HG02642 (cell line): ENCODE data around the gene MT1E.
"Not testable (repeated sequence)": the region's sequence is repeated elsewhere in the genome, so short reads cannot be mapped to it uniquely, and the experiment has no call there.

Experiments
- ATAC-seq: cut with Tn5 transposase; IDR thresholded peaks from one replicate; pipeline ENCODE4 v1.9.1; 2021; ENCODE audit warnings: mild to moderate bottlenecking; ENCODE audit not compliant: unreplicated experiment, poor library complexity

The MT1E gene

DNA sequence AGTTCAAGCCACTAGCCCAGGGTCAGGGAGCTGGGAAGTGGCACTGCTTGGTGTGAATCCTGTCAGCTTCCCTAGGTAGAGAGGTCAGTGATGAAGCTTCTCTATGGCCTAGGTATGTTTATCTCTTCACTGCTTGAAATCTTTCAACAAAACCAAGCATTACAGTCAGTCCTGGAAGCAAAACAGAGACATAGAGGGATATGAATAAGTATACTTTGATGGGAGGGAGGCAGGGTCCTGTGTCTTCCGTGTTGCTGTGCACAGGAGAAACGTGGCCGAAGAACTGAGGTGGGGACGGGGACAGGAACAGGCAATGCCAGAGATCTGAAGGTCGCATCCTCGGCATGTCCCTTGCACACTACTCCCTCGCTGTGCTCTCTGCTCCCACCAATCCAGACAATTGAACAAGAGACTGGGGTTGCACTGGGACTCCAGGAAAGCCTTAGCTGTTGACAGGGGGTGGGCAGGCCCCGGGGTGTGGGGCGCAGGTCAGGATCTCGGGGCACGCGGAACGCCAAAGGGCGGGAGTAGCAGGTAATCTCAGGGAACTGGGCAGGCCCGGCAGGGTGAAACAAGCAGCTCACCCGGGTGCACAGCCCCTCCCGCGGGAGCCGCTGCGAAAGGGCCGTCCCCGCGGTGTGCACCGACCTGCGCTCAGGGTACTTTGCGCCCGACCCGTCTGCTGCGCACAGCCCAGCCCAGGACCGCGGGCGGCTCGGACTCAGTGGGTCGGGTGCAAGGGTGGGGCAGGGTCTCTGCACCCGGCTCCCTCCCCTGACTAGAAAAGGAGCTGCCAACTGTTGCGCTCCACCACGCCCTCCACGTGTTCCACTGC is 43.6 kb downstream of the MT1E start, which contains the start of gene MT1H:
Gene MT1H (plus strand): TSS at position 810 of the 835 bp plus-strand sequence. CDS start 71 bp downstream, outside the sequence.
- ATAC-seq = no peak

DNA sequence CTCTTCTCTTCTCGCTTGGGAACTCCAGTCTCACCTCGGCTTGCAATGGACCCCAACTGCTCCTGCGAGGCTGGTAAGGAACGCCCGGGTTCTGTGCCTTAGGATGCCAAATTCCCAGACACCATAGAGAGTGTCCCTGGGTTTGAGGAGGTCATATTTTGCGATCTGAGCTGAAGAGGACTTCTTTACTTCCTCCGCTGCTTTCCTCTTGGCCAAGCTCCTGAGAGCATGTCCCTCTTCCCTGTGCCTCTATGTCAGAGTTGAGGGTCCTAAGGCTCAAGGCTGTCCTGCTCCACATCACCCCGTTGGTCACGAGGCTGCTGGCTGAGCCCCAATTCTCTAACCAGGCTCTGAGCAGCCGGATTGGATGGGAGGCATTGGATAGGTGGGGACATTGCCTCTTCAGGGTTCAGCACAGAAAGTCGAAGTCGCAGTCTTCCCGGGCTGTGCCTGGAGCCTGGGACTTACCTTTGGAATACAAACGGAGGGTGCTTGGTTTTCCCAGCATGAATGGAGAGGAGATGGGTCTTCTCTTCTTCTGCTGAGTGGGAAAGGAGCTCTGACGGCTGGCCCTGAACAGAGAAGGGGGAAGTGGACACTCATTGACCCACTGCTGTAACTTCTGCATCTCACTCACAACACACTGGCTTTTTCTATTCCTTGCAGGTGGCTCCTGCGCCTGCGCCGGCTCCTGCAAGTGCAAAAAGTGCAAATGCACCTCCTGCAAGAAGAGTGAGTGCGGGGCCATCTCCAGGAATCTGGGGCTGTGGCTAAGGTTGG is 44.4 kb downstream of the MT1E start:
- no peak for ATAC-seq

DNA sequence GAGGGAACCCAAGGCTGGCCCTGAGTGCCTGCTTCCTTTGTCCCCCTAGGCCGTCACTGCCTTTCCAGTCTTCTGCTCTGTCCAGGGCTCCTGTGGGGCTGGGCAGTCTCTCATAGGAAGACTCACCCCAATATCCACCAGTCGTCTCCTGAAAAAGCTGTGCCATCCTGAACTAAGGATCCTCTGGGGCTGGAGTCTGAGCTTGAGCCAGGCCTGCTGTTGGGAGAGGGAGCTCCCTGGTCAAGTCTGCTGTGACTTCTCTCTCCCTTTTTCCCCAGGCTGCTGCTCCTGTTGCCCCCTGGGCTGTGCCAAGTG is 45.0 kb downstream of the MT1E start:
- no peak for ATAC-seq

DNA sequence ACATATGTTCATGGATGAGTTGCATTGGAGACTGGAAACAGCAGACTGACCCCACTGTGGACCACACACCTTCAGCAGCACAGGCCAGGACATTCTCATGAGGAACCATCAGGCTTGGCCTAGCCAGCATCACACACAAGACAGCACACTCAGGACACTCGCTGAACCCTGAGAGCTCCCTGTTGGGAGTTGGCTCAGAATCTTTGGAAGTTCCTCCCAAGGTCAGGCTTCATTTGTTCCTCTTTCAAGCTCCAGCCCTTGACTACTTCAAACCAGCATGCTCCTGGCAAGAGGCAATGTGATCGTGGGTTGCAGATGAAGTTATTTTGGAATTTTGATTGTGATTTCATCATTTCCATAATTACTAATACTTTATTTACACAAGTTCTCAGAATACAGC is 46.1 kb downstream of the MT1E start:
- ATAC-seq = not testable (repeated sequence)

DNA sequence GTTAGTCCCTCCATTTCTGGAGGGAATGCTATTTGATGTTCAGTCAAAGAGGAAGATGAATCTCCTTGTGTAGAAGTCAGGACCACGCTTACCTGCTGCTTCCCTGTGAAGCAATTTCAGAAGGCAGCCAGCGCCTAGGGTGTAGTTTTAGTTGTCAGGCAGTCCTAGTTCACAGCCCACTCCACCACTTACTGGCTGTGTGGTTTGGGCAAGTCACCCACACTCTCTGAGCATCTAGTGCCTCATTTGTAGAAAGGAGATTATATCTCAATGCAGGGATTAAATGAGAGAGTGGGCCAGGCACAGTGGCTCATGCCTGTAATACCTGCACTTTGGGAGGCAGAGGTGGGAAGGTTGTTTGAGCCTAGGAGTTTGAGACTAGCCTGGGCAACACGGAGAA is 46.6 kb downstream of the MT1E start:
- not testable (repeated sequence) for ATAC-seq

DNA sequence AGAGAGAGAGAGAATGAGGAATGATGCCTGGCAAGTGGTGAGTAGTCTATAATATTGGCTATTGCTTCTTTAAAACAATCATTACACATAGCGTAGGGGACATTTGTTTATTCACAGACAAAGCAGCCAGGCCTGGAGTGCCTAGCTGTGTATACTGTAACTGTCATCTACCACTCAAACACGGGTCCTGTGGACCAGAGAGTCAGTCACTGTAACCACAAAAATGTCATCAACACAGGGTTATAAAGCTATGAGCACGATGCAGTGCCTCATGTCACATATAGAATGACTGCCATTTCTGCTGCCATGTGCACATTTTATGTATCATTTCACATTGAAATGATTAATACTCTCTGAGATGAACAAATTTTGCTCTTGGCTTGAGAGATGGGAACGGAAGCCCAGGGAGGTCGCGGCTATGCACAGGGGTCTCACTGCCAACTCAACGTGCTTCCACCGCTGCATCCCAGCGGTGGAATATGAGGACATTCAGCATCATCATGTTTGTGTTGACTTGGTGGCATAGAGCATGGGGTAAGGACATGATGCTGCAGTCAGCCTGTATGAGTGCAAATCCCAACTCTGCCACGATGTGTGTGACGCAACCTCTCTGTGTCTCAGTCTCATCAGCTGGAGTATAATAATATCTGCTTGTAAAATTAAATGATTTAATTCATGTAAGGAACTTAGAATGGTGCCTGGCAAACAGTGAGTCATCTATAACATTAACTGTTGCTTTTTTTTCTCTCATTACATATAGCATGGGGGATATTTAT is 47.4 kb downstream of the MT1E start:
- no peak for ATAC-seq

DNA sequence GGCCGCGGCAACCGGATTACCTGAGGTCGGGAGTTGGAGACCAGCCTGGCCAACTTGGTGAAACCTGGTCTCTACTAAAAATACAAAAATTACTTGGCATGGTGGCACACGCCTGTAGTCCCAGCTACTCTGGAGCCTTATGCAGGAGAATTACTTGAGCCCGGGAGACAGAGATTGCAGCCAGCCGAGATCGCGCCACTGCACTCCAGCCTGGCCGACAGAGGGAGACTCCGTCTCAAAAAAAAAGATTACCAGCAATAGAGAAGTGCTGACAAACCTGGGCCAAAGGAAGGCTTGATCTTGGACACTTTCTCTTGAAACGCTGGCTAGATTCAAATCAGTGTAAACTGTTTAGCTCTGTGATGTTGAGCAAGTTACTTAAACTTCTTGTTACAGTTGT is 48.3 kb downstream of the MT1E start:
- no peak for ATAC-seq

DNA sequence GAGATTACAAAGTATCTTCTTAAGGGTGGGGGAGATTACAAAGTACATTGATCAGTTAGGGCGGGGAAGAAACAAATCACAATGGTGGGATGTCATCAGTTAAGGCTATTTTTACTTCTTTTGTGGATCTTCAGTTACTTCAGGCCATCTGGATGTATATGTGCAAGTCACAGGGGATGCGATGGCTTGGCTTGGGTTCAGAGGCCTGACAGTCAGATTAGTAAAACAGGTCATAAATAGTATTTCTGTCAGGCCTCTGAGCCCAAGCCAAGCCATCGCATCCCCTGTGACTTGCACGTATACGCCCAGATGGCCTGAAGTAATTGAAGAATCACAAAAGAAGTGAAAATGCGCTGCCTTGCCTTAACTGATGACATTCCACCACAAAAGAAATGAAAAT is 49.0 kb downstream of the MT1E start:
- not testable (repeated sequence) for ATAC-seq

DNA sequence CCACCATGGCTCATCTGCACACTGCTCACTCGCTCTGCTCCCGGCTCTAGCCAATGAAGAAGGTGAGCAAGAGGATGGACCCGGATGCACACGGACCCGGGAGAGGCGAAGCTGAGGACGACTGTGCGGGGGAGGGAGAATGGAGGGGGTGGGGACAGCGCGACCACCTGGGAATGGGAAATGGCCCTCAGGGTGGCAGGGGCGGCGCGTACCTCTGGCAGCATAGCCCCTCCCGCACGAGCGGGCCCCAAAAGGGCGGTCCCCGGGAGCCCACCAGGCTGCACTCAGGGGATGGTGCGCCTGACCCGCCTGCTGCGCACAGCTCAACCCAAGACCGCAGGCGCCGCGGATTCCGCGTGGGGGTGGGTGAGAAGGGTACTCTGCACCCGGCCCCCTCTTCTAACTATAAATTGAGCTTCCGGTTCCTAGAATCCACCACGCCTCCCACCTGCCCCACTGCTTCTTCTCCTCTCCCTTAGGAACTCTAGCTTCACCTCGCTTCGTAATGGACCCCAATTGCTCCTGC is 50.2 kb downstream of the MT1E start:
- ATAC-seq = no peak
